ENCODE results near the gene ANKRD17. TPM values are rescaled to one million over a fixed set of nuclear protein-coding genes. Genes with fewer than 3 reads are reported as not detected.

Gene ANKRD17
- total RNA-seq, 1 experiment from 2014 or later: 66.8 TPM

DNA sequence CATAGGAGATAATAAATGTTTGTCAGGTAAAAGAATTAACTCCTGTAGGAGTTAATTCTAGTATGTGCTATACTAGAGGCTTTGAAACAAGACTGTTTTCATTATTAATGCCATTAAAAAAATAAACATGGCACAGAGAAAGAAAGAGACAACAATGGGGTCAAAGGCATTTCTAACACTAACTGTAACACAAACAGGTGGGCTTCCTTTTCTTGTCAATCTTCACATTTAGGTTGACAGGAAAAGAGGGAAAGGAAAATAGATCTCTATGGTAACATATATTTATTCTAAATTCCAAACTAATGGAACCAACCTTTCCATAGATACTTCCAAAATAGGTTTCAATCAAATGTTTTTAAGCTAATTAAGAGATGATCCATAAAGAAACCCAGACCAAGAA is 9.8 kb downstream of the ANKRD17 start:
- intact Hi-C loops (cut with micrococcal nuclease; ENCODE audit: unreplicated experiment): no loop called here
- Mint-ChIP-seq H3K4me1 (ENCODE audit: low read depth, unreplicated experiment) (peaks cover 13% of the 10 kb centered on the region), H3K36me3 (ENCODE audit: insufficient read depth, unreplicated experiment) (peaks cover 42% of the 10 kb centered on the region), H3K27ac (ENCODE audit: unreplicated experiment) (no peak overlapping the region), H3K9me3 (ENCODE audit: unreplicated experiment) (no peaks in the 10 kb centered on the region), H3K4me3 (ENCODE audit: unreplicated experiment) (no peak overlapping the region), H3K27me3 (ENCODE audit: insufficient read depth, unreplicated experiment) (no peaks in the 10 kb centered on the region)
- no peaks in the 10 kb centered on the region for H3K9me3 ChIP-seq
- H3K4me1 ChIP-seq: no peaks in the 10 kb centered on the region
- ChIA-PET POLR2A (no interaction called here), CTCF (no interaction called here)
- H3K4me3 ChIP-seq (ENCODE audit: low read depth, low read length): no peak overlapping the region
- no peaks in the 10 kb centered on the region for H3K27me3 ChIP-seq (replicated peaks; ENCODE audit: control insufficient read depth, insufficient read depth, low read length)
- H3K36me3 ChIP-seq (ENCODE audit: control insufficient read depth, insufficient read depth, low read length): no peaks in the 10 kb centered on the region
- no peak for DNase-seq
- no peak for TF ChIP-seq CTCF (IDR thresholded peaks at IDR 0.05; ENCODE audit: insufficient read depth in 1 of 2, low read depth in 1 of 2, low read length in 1 of 2, severe bottlenecking in 1 of 2, unreplicated experiment in 1 of 2)
- no TSS peak for BruUV-seq (replicated peaks)

DNA sequence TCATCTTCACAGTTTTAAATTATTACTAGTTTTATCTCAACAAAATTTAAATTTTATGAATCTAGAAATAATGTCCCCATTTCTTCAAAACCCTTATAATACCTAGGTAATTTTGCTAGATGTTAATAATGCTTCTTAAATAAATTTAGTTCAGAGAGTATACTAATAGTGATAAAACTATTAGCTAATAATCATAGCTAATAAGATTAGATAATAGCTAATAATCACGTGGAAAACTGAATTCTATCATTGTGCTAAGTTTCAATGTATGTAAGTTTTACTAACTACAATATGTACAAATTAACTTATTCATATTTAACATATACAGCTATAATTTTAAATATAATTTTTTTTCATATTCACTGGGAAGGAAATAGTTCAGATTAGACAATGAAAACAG is 10.2 kb downstream of the ANKRD17 start:
- no peak for DNase-seq
- Mint-ChIP-seq H3K4me3 (ENCODE audit: unreplicated experiment) (no peak overlapping the region), H3K9me3 (ENCODE audit: unreplicated experiment) (no peaks in the 10 kb centered on the region), H3K27me3 (ENCODE audit: insufficient read depth, unreplicated experiment) (no peaks in the 10 kb centered on the region), H3K4me1 (ENCODE audit: low read depth, unreplicated experiment) (peaks cover 13% of the 10 kb centered on the region), H3K27ac (ENCODE audit: unreplicated experiment) (no peak overlapping the region), H3K36me3 (ENCODE audit: insufficient read depth, unreplicated experiment) (peaks cover 41% of the 10 kb centered on the region)
- no peak overlapping the region for H3K4me3 ChIP-seq (ENCODE audit: low read depth, low read length)
- no peaks in the 10 kb centered on the region for H3K4me1 ChIP-seq
- H3K27me3 ChIP-seq (replicated peaks; ENCODE audit: control insufficient read depth, insufficient read depth, low read length): no peaks in the 10 kb centered on the region
- TF ChIP-seq CTCF (IDR thresholded peaks at IDR 0.05; ENCODE audit: insufficient read depth in 1 of 2, low read depth in 1 of 2, low read length in 1 of 2, severe bottlenecking in 1 of 2, unreplicated experiment in 1 of 2): no peak
- intact Hi-C loops (cut with micrococcal nuclease; ENCODE audit: unreplicated experiment): no loop called here
- POLR2A ChIA-PET: no interaction called here
- H3K36me3 ChIP-seq (ENCODE audit: control insufficient read depth, insufficient read depth, low read length): no peaks in the 10 kb centered on the region
- no peaks in the 10 kb centered on the region for H3K9me3 ChIP-seq
- CTCF ChIA-PET: no interaction called here
- BruUV-seq (replicated peaks): no TSS peak

GRCh38 chr4:73247100-73247499 is 11.5 kb downstream of the ANKRD17 start:
- BruUV-seq (replicated peaks): no TSS peak
- Mint-ChIP-seq H3K27ac (ENCODE audit: unreplicated experiment) (no peak overlapping the region), H3K27me3 (ENCODE audit: insufficient read depth, unreplicated experiment) (no peaks in the 10 kb centered on the region), H3K4me1 (ENCODE audit: low read depth, unreplicated experiment) (peaks cover 23% of the 10 kb centered on the region), H3K9me3 (ENCODE audit: unreplicated experiment) (no peaks in the 10 kb centered on the region), H3K36me3 (ENCODE audit: insufficient read depth, unreplicated experiment) (peaks cover 33% of the 10 kb centered on the region), H3K4me3 (ENCODE audit: unreplicated experiment) (no peak overlapping the region)
- no peak for DNase-seq
- Histone ChIP-seq H3K9me3 (no peaks in the 10 kb centered on the region), H3K27me3 (replicated peaks; ENCODE audit: control insufficient read depth, insufficient read depth, low read length) (no peaks in the 10 kb centered on the region), H3K36me3 (ENCODE audit: control insufficient read depth, insufficient read depth, low read length) (no peaks in the 10 kb centered on the region), H3K4me3 (ENCODE audit: low read depth, low read length) (no peak overlapping the region), H3K4me1 (no peaks in the 10 kb centered on the region)
- ChIA-PET POLR2A (no interaction called here), CTCF (no interaction called here)
- no peak for TF ChIP-seq CTCF (IDR thresholded peaks at IDR 0.05; ENCODE audit: insufficient read depth in 1 of 2, low read depth in 1 of 2, low read length in 1 of 2, severe bottlenecking in 1 of 2, unreplicated experiment in 1 of 2)
- intact Hi-C loops (cut with micrococcal nuclease; ENCODE audit: unreplicated experiment): no loop called here

Measured in Caco-2 (cell line).